Keratinocyte (primary cell): Measurements from ENCODE around the gene SNCA.

Experiments
- CTCF ChIP-seq, 3 experiments: IDR thresholded peaks in 1 of 3; conservative IDR thresholded peaks in 1 of 3; optimal IDR thresholded peaks in 1 of 3; 2 replicates in 2 of 3; 3 replicates in 1 of 3; pipeline versions ENCODE3 to v1.5.1; 2011; ENCODE audit warnings: low read length in 3 of 3, mild to moderate bottlenecking in 3 of 3, moderate library complexity in 2 of 3, control low read depth in 1 of 3, inconsistent platforms in 1 of 3; ENCODE audit not compliant: insufficient read depth in 2 of 3; ENCODE audit errors: extremely low read depth in 1 of 3
- EZH2 ChIP-seq: IDR thresholded peaks from one replicate; pipeline ENCODE4 v1.6.1; 2012; ENCODE audit warnings: inconsistent platforms, mild to moderate bottlenecking, low read length, moderate library complexity

GRCh38 chr4:89724716-89725115 is 112.2 kb downstream of the SNCA start:
- no peak for TF ChIP-seq CTCF (optimal IDR thresholded peaks at IDR 0.05 in 1 of 3, IDR thresholded peaks at IDR 0.05 in 1 of 3, conservative IDR thresholded peaks at IDR 0.05 in 1 of 3; ENCODE audit: extremely low read depth in 1 of 3, insufficient read depth in 2 of 3, low read length in 3 of 3)
- TF ChIP-seq EZH2 = no peak
